ENCODE measurements around the gene C10orf90. TPM values are rescaled to one million over a fixed set of nuclear protein-coding genes. Genes with fewer than 3 reads are reported as not detected.

The C10orf90 gene
- total RNA-seq, 1 experiment from 2014 or later = not detected

DNA sequence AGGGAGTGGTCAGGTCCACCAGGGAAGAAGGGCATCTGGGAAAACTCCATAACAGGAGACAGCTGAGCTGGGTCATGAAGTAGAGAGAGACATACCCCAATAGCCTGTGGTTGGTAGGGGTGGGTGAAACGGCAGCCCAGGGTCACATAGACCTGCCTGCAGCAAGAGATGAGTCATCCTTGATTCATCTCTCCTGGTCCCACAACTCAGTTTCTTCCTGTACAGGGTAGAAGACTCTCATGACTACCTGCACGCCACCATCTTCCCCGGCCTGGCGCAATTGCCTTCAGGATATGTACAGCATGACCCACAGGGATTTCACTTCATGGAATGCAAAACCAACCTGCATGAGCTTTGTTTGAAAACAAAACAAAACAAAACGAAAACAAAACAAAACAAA lies 237.1 kb downstream of the C10orf90 start:
- H3K27me3 Mint-ChIP-seq (ENCODE audit: low read depth) = no peaks in the 10 kb centered on the region
- no CpG with 5 or more reads among the region's 5 CpGs for WGBS (ENCODE audit: extremely low coverage, insufficient read length, low lambda C conversion rate)
- no peak overlapping the region for H3K23ac ChIP-seq (ENCODE audit: insufficient read length, low read depth, low read length)
- no peaks in the 10 kb centered on the region; a peak in 1 of 7 replicates for H3K36me3 Mint-ChIP-seq (ENCODE audit: insufficient read depth in 1 of 3, low read depth in 3 of 3)
- no peak overlapping the region for H3K27ac Mint-ChIP-seq
- no peak overlapping the region for H3K4me3 Mint-ChIP-seq
- H3K18ac ChIP-seq (ENCODE audit: insufficient read length, low read depth, low read length) = no peak overlapping the region
- H2BK12ac ChIP-seq (ENCODE audit: insufficient read length, low read depth, low read length) = no peak overlapping the region
- H4K91ac ChIP-seq (ENCODE audit: insufficient read length, low read depth, low read length) = no peak overlapping the region
- TF ChIP-seq, protein P1, sequence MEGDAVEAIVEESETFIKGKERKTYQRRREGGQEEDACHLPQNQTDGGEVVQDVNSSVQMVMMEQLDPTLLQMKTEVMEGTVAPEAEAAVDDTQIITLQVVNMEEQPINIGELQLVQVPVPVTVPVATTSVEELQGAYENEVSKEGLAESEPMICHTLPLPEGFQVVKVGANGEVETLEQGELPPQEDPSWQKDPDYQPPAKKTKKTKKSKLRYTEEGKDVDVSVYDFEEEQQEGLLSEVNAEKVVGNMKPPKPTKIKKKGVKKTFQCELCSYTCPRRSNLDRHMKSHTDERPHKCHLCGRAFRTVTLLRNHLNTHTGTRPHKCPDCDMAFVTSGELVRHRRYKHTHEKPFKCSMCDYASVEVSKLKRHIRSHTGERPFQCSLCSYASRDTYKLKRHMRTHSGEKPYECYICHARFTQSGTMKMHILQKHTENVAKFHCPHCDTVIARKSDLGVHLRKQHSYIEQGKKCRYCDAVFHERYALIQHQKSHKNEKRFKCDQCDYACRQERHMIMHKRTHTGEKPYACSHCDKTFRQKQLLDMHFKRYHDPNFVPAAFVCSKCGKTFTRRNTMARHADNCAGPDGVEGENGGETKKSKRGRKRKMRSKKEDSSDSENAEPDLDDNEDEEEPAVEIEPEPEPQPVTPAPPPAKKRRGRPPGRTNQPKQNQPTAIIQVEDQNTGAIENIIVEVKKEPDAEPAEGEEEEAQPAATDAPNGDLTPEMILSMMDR (conservative IDR thresholded peaks at IDR 0.05) = no peak
- H3K27me3 ChIP-seq (ENCODE audit: insufficient read depth, low read length) = no peaks in the 10 kb centered on the region
- no peak overlapping the region for H2BK120ac ChIP-seq (ENCODE audit: low read depth, low read length, poor library complexity, severe bottlenecking)
- H3K79me1 ChIP-seq (ENCODE audit: insufficient read depth, low read depth, low read length, poor library complexity, severe bottlenecking) = no peaks in the 10 kb centered on the region
- H4K20me1 ChIP-seq (ENCODE audit: control insufficient read depth, insufficient read depth, insufficient read length) = no peaks in the 10 kb centered on the region
- H3K56ac ChIP-seq (ENCODE audit: insufficient read length, low read depth, low read length) = no peak overlapping the region
- no peaks in the 10 kb centered on the region for H3K4me1 ChIP-seq (ENCODE audit: insufficient read depth, low read length)
- H2AK5ac ChIP-seq (ENCODE audit: insufficient read length, low read length) = no peak overlapping the region
- H3K9me3 Mint-ChIP-seq = no peaks in the 10 kb centered on the region; a peak in 1 of 5 replicates
- H4K5ac ChIP-seq (ENCODE audit: insufficient read length, low read depth, low read length) = no peak overlapping the region
- no peak overlapping the region for H2AFZ ChIP-seq (ENCODE audit: low read length)
- no peaks in the 10 kb centered on the region for H3K23me2 ChIP-seq (ENCODE audit: insufficient read length, low read depth, low read length, poor library complexity, severe bottlenecking)
- H3K9me3 ChIP-seq (ENCODE audit: control insufficient read depth, low read depth, low read length) = no peaks in the 10 kb centered on the region
- no peak overlapping the region for H2BK15ac ChIP-seq (ENCODE audit: low read depth, low read length)
- H3T11ph ChIP-seq (ENCODE audit: low read length) = no peak overlapping the region
- no peak overlapping the region for H3K9ac ChIP-seq (ENCODE audit: extremely low read depth, insufficient read length, low read length)
- H3K4ac ChIP-seq (ENCODE audit: low read depth, low read length) = no peak overlapping the region
- H3K4me2 ChIP-seq (ENCODE audit: insufficient read depth, insufficient read length, low read length) = no peak overlapping the region
- H4K8ac ChIP-seq (replicated peaks; ENCODE audit: insufficient read length, low read depth, low read length) = no peak overlapping the region
- no peak for DNase-seq
- no peaks in the 10 kb centered on the region for H3K79me2 ChIP-seq (ENCODE audit: insufficient read depth, low read length)
- no peak overlapping the region for H2BK20ac ChIP-seq (ENCODE audit: low read depth, low read length, poor library complexity, severe bottlenecking)
- H3K4me1 Mint-ChIP-seq = no peaks in the 10 kb centered on the region; a peak in 1 of 4 replicates
- no peak overlapping the region for H2BK5ac ChIP-seq (ENCODE audit: insufficient read length, low read length)
- H3K27ac ChIP-seq (ENCODE audit: insufficient read length, low read depth, low read length) = no peak overlapping the region
- no peak overlapping the region for H3K14ac ChIP-seq (ENCODE audit: insufficient read depth, low read length)

Data from H9 (cell line).